Tibial artery (tissue), 4 donors: Measurements from ENCODE around the gene CTNS.

Experiments used
- DNase-seq, 2 donors: peaks; one replicate each; pipeline ENCODE4 v3.0.0-alpha.2; 2019
- H3K27ac ChIP-seq, 2 donors: fragments of 200-600 bp; sonication (generic) in 1 of 2; 1 replicate in 1 of 2; 2 replicates in 1 of 2; pipeline ENCODE4 v1.5.1; 2018 to 2019; ENCODE audit warnings: mild to moderate bottlenecking in 1 of 2
- H3K27me3 ChIP-seq, 2 donors: fragments of 200-600 bp; sonication (generic) in 1 of 2; one replicate each; pipeline versions ENCODE4 v1.5.1 to v1.6.0; 2016 to 2019
- H3K36me3 ChIP-seq, 3 donors: fragments of 200-600 bp; sonication (generic) in 2 of 3; one replicate each; pipeline ENCODE4 v1.5.1; 2016 to 2019; ENCODE audit warnings: mild to moderate bottlenecking in 2 of 3
- H3K4me1 ChIP-seq, 4 donors: fragments of 200-600 bp; sonication (generic) in 2 of 4; 1 replicate in 3 of 4; 2 replicates in 1 of 4; pipeline ENCODE4 v1.5.1; 2016 to 2019
- H3K4me3 ChIP-seq, 2 donors: fragments of 200-600 bp; sonication (generic) in 1 of 2; 1 replicate in 1 of 2; 2 replicates in 1 of 2; pipeline ENCODE4 v1.5.1; 2018 to 2019; ENCODE audit warnings: mild to moderate bottlenecking in 2 of 2
- H3K9me3 ChIP-seq, 3 donors: fragments of 200-600 bp; sonication (generic) in 1 of 3; one replicate each; pipeline ENCODE4 v1.5.1; 2016 to 2019
- intact Hi-C: fragments of 100-400 bp; cut with DNase I; formaldehyde crosslinking; loops from one replicate; pipeline ENCODE4 v1.15.0; 2023; ENCODE audit warnings: low total_unique reads
- TF ChIP-seq, protein P1 (sequence below), 2 experiments: fragments of 200-600 bp in 1 of 2; fragments of 450-650 bp in 1 of 2; IDR thresholded peaks; one replicate each; pipeline ENCODE4 v1.5.1; 2017 to 2019; ENCODE audit warnings: antibody characterized with exemption in 2 of 2, mild to moderate bottlenecking in 1 of 2, moderate library complexity in 1 of 2

CTNS gene

DNA sequence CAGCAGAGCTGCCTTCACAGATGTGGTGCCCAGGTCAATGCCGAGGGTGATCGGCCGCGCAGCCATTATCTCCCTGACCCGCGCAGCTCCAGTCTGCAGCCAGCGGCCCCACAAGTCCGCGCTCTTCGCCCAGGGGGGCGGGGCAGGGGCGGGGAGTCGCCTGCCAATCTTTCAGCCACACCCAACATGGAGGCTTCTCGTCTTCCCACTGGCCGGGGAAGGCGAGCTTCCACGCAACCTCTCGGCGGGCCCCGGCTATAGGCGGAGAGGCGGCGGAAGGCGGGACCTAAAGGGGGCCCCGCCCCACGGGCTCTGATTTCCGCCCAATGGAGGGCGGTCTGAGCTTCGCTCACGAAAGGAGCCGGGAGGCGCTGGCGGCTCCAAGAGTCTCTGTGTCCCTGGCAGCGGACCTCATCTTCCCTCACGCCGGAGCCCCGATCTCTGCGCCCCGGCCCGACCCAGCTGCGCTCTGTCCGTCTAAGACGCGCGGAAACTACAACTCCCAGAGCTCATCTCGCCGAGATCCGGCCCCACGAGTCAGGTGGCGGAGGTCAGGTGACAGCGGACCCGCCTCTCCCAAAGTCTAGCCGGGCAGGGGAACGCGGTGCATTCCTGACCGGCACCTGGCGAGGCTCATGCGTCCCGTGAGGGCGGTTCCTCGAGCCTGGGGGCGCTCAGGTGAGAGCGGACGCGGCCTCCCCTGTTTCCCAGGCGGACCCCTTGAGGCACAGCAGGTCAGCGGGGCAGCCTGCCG lies at the start of gene CTNS, which contains the start of gene SHPK:
Gene CTNS, plus strand, starts transcription at position 607 of the 754 bp plus-strand sequence. CDS start 3,447 bp downstream, outside the sequence.
Gene SHPK, minus strand, starts transcription at position 97 of the 754 bp plus-strand sequence. Its CDS starts 31 bp downstream, at position 66.
- H3K4me1 ChIP-seq = peaks cover 0 to 35% (median 22%) of the 10 kb centered on the region in 4 donors
- peaks cover 0 to 15% (median 0%) of the 10 kb centered on the region in 3 donors for H3K36me3 ChIP-seq
- TF ChIP-seq, protein P1, sequence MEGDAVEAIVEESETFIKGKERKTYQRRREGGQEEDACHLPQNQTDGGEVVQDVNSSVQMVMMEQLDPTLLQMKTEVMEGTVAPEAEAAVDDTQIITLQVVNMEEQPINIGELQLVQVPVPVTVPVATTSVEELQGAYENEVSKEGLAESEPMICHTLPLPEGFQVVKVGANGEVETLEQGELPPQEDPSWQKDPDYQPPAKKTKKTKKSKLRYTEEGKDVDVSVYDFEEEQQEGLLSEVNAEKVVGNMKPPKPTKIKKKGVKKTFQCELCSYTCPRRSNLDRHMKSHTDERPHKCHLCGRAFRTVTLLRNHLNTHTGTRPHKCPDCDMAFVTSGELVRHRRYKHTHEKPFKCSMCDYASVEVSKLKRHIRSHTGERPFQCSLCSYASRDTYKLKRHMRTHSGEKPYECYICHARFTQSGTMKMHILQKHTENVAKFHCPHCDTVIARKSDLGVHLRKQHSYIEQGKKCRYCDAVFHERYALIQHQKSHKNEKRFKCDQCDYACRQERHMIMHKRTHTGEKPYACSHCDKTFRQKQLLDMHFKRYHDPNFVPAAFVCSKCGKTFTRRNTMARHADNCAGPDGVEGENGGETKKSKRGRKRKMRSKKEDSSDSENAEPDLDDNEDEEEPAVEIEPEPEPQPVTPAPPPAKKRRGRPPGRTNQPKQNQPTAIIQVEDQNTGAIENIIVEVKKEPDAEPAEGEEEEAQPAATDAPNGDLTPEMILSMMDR (IDR thresholded peaks at IDR 0.05) = peak in 1 of 2 experiments; percentile 7
- no peaks in the 10 kb centered on the region for H3K27me3 ChIP-seq
- peak; percentile 97 to 98 for DNase-seq
- H3K4me3 ChIP-seq = peak within 1 kb of the TSS; percentile 92 to 94
- H3K9me3 ChIP-seq = no peaks in the 10 kb centered on the region
- intact Hi-C loops = loop anchor here (1.0 kb wide), 1 partner anchor 32 kb away; the partner anchor contains the start of genes EMC6 and TAX1BP3
- peak within 1 kb of the TSS; percentile 93 to 98 for H3K27ac ChIP-seq

DNA sequence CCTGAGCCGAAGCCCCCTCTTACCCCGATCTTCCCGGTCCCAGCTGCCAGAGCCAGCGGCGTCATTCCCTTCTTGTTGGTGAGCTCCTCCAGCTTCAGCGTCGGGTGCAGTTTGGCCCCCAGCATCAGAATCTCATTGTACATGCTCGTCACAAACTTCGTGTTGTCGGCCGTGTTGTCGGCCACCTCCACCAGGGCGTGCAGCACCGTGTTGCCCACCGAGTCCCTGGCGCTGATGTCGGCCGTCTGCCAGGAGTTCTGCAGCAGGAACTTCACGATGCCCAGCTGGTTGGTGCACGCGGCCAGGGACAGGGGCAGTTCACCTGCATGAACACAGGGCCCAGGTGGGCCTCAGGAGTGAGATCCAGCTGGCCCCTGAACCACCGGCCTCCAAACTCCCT lies 46.8 kb upstream of the CTNS start:
- no peaks in the 10 kb centered on the region for H3K27me3 ChIP-seq
- H3K4me3 ChIP-seq = no peak overlapping the region
- peaks cover 36 to 74% (median 62%) of the 10 kb centered on the region in 3 donors for H3K36me3 ChIP-seq
- no peaks in the 10 kb centered on the region for H3K9me3 ChIP-seq
- TF ChIP-seq, protein P1 (IDR thresholded peaks at IDR 0.05) = no peak
- no peaks in the 10 kb centered on the region for H3K4me1 ChIP-seq
- intact Hi-C loops = no loop called here
- no peak for DNase-seq
- H3K27ac ChIP-seq = no peak overlapping the region

DNA sequence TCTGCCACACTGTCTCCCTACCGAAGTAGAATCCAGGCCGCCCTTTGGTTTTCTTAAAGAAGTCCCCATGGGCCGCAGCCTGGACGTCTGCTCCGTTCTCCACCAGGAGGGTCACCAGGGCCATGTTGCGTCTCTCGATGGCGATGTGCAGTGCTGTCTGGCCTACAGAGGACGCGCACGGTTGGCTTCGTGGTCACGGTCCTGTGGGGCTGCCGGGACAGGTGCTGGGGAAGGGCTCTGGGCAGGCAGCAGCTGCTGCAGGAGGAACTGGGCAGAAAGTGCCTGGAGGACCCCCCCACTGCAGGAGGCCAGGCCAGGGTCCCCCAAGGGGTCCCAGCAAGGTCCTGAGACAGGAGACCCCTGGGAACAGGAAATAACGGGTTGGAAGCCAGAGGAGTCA lies 46.3 kb upstream of the CTNS start:
- no peaks in the 10 kb centered on the region for H3K4me1 ChIP-seq
- TF ChIP-seq, protein P1 (IDR thresholded peaks at IDR 0.05) = no peak
- no peak overlapping the region for H3K27ac ChIP-seq
- peaks cover 36 to 70% (median 61%) of the 10 kb centered on the region in 3 donors for H3K36me3 ChIP-seq
- H3K9me3 ChIP-seq = no peaks in the 10 kb centered on the region
- no peak for DNase-seq
- no peaks in the 10 kb centered on the region for H3K27me3 ChIP-seq
- intact Hi-C loops = no loop called here
- H3K4me3 ChIP-seq = no peak overlapping the region

DNA sequence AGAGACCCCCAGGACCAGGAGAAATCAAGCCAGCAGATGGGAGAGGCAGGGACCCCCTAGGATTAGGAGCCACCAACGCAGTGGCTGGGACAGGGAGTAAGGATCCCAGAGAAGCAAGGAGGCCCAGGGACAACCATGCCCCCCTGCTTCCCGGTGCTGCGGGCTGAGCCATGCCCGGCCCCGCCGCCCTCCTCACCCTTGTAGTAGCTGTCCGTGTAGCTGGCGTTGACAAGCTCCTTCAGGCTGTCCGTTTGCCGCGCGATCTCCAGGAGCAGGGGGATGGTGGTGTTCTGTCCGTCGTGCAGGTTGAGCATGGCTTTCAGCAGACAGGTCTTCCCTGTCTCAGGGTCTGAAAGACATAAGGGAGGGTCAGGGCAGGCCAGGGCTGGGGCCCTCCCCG lies 45.8 kb upstream of the CTNS start:
- H3K27me3 ChIP-seq = no peaks in the 10 kb centered on the region
- peaks cover 32 to 65% (median 56%) of the 10 kb centered on the region in 3 donors for H3K36me3 ChIP-seq
- TF ChIP-seq, protein P1 (IDR thresholded peaks at IDR 0.05) = no peak
- H3K9me3 ChIP-seq = no peaks in the 10 kb centered on the region
- no peak overlapping the region for H3K4me3 ChIP-seq
- no peak for DNase-seq
- H3K27ac ChIP-seq = no peak overlapping the region
- intact Hi-C loops = no loop called here
- H3K4me1 ChIP-seq = no peaks in the 10 kb centered on the region

DNA sequence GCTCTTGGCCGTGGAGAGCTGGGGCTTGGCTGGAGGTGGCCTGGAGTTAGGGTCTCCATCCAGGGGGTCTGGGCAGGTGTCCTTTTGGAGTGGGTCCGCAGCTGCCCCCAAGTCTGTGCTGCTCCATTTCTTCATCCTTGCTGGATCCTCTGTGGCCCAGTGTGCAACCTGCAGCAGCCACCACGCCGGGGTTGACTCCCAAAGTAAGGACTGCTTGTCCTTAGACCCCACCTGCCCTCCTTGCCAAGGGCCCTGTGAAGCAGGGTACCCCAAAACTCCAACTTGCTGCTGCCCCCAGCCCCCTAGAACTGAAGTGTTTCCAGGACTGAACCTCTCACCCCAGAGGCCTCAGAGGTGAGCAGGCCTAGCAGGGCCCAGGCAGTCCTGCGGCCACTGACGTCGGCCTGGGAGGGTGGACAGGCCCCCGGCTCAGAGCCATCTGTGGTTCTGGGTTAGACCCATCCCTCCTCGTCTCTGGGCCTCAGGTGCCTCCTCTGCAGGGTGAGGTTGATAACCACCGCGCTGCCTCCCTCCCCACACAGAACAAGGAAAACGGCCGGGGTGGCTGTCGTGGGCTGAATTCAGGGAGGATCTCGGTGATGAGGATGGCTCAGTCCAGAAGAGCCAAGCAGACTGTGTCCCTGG lies 44.2 kb upstream of the CTNS start:
- Histone ChIP-seq H3K27me3 (no peaks in the 10 kb centered on the region), H3K9me3 (no peaks in the 10 kb centered on the region), H3K4me3 (no peak overlapping the region), H3K4me1 (no peaks in the 10 kb centered on the region), H3K36me3 (peaks cover 19 to 60% (median 40%) of the 10 kb centered on the region in 3 donors), H3K27ac (no peak overlapping the region)
- intact Hi-C loops = no loop called here
- TF ChIP-seq, protein P1 (IDR thresholded peaks at IDR 0.05) = no peak
- no peak for DNase-seq
